ENCODE data around the gene GALNT13.

The GALNT13 gene

GRCh38 chr2:153871231-153872221 is at the start of gene GALNT13:
GALNT13 (plus strand) TSS chr2:153871922.
- no peak for DNase-seq

DNA sequence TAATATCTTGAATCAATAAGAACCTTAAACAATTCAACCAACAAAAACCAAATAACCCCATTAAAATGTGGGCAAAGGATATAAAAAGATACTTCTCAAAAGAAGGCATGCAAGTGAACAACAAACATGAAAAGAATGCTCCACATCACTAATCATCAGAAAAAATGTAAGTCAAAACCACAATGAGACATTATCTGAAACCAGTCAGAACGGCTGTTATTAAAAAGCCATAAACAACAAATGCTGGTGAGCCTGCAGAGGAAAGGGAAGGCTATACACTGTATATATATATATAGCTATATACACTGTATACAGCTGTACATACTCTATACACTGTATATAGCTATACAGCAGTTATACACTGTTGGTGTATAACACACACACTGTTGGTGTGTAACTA is 47.8 kb upstream of the GALNT13 start:
- DNase-seq, result no peak

DNA sequence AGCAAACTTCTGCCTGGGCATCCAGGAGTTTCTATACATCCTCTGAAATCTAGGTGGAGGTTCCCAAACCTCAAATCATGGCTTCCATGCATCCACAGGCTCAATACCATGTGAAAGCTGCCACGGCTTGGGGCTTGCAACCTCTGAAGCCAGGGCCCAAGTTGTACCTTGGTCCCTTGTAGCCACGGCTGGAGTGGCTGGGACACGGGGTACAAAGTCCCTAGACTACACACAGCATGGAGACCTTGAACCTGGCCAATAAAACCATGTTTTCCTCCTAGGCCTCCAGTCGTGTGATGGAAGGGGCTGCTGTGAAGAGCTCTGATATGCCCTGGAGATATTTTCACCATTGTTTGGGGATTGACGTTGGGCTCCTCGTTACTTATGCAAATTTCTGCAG is 43.4 kb upstream of the GALNT13 start:
- DNase-seq, result no peak

GRCh38 chr2:153834662-153835061 is 37.1 kb upstream of the GALNT13 start:
- no peak for DNase-seq

- no peak for DNase-seq
These were observed 13.5 kb upstream of the GALNT13 start for GRCh38 chr2:153858250-153858649.

DNA sequence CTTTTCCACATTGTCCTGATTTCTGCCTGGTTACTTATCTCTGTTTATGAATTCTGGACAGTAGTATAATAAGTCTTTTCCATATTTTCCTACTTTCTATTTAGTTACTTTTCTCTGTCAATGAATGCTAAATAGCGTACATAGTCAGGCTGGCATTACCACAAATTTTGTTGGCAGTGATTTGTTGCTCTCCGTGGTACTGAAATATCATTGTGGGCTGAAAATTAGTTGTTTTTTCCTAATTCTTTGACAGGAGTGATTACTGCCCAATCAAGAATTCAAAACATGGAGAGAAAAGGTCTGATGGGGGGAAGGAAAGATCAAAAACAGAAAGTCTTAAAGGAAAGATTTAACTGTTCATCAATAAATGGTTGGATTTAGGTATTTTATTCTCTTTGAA is 7.7 kb upstream of the GALNT13 start:
- DNase-seq, result no peak

DNA sequence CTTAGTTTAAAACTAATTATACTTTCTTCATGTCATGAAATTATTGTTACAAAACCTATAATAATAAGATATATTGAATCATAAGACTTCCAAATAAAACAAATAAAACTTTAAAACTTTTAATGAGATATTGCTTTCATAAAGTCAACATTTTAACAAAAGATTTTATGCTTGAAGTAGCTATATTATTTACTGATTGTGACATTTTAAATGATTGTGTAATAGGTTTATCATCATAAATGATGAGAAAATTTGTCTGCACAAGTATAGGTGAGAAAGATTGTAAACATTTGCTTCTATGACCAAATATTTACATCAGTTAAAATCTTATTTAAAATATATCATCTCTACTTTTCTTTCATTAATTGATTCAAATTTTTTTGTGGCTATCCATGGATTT is 5.1 kb upstream of the GALNT13 start:
- DNase-seq, result no peak

- DNase-seq, result no peak
These were observed 1.4 kb upstream of the GALNT13 start for GRCh38 chr2:153870308-153870707.

- no peak for DNase-seq
These were observed 759 bp downstream of the GALNT13 start for GRCh38 chr2:153872311-153873051.

GRCh38 chr2:153873052-153874048 is 1.6 kb downstream of the GALNT13 start:
- DNase-seq, result no peak

GRCh38 chr2:153875801-153876466 is 4.2 kb downstream of the GALNT13 start:
- DNase-seq, result no peak

DNA sequence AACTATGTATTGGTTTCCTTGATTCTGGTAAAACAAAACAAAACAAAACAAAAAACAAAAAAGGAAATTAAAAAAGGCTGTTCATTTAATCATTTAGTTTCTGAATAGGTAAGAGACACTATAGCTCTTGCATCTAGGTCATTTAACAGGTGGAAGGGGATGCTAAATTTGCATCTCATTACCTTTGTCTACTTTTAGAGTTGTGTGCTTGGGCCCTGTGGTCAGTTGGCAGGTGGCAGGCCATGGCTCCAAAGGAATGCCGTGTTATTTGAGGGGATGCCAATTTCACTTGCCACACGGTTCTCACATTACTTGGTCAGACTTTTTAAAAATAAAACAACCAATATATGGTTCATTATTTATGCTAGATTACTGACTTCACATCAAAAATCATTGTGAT is 9.2 kb downstream of the GALNT13 start:
- no peak for DNase-seq

DNA sequence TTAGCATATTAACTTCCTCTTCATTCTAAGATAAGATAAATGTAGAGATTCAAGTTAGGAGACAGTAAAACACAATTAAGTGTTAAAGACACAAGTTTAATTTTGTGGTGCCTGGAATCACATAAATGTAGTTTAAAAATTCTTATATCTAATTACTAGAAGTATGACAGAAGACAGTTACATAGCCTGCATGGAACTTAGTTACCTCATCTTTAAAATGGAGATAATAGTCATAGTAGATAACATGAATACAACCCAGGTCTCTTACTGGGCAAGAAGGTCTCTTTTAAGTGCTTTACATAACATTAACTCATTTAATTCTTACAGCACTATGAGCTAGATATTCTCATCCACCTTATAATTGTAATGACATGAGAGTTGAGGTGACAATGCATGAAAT is 15.1 kb downstream of the GALNT13 start:
- DNase-seq, result no peak

DNA sequence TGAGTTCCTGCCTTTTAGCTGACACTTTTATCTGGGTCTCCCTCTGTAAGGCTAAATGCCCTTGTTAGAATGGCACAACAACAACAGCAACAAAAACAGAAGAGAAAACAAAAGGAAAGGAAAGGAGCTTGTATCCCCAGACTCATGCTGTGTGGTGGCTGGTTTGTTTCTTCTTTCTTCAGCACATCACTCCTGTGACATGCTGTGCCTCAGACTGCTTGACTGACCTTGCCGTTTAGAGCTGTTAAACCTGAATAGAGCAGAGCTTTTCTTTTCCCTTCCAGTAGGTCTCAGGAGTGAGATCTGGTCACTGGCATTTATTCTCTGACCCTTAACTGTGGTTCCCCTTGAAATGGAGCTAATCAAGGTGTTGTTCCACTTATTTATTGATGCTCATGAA is 18.9 kb downstream of the GALNT13 start:
- no peak for DNase-seq

- DNase-seq, result no peak
These were observed 19.3 kb downstream of the GALNT13 start for GRCh38 chr2:153891051-153891450.

GRCh38 chr2:153912798-153913396 is 41.2 kb downstream of the GALNT13 start:
- DNase-seq, result no peak

DNA sequence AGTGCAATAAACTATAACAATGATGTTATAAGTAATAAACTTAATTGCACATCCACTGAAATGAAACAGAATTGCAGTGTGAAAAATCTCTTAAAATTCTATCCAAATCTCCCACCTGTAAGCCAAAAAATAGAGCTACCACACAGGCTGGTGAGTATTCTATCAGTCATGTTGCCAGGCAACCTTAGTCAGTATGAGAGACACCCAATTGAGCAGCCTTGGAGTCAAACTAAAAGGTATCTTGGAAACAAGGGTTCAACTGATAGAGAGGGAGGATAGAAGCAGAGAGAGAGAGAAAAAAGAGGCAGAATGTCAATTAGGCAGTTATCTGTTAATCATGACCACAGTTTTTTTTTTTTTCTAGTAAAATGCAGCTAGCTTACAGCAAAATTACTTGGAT is 45.8 kb downstream of the GALNT13 start:
- no peak for DNase-seq

DNA sequence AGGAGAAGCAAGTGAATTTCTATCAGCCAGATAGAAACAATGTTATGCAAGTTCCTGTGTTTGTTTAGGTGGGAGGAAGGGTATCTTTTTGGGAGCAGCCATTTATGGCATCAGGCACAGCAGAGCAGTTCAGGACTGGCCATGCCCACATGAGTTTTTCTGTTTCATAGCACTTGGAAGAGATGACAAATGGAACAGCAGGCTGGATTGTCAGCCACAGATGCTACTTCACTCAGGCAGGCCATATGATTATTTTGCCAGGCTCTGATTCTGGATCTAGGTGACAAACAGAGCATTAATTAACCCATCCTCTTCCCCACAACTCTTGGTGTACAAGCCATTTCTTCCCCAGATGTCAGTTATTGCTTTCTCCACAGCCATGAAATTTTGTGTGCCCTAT is 63.8 kb downstream of the GALNT13 start:
- no peak for DNase-seq

- no peak for DNase-seq
These were observed 67.5 kb downstream of the GALNT13 start for GRCh38 chr2:153939124-153939796.

- no peak for DNase-seq
These were observed 68.8 kb downstream of the GALNT13 start for GRCh38 chr2:153940511-153940910.

- no peak for DNase-seq
These were observed 73.1 kb downstream of the GALNT13 start for GRCh38 chr2:153944800-153945199.

All from CD4-positive, alpha-beta T cell treated with Interleukin-4 for 4 hours (primary cell).